ENCODE results near the gene SDR9C7.

GRCh38 chr12:56896082-56896481 lies 38.1 kb downstream of the SDR9C7 start:
- TF ChIP-seq CTCF (conservative IDR thresholded peaks at IDR 0.05; ENCODE audit: low read depth, low read length) (no peak), EZH2 (IDR thresholded peaks at IDR 0.05; ENCODE audit: low read length, unreplicated experiment) (no peak), EZH2phosphoT487 (IDR thresholded peaks at IDR 0.05; ENCODE audit: borderline replicate concordance, low read length) (no peak)
